Breast epithelium (tissue), 3 donors: Measurements from ENCODE around the gene VRK1.

ENCODE experiments used
- CTCF ChIP-seq, 3 donors: fragments of 450-650 bp; IDR thresholded peaks; one replicate each; pipeline ENCODE4 v1.5.1; 2016 to 2017; ENCODE audit warnings: antibody characterized with exemption in 3 of 3, mild to moderate bottlenecking in 3 of 3, moderate library complexity in 3 of 3
- POLR2A ChIP-seq: fragments of 450-650 bp; IDR thresholded peaks from one replicate; pipeline ENCODE4 v1.6.1; 2016; ENCODE audit warnings: antibody characterized with exemption, mild to moderate bottlenecking, moderate library complexity

GRCh38 chr14:96839251-96839650 lies 42.1 kb downstream of the VRK1 start:
- no peak for TF ChIP-seq POLR2A
- TF ChIP-seq CTCF (IDR thresholded peaks at IDR 0.05) = no peak
